Tibial nerve (tissue), 4 donors: Measurements from ENCODE around the gene RNU1-2.
"Not testable (repeated sequence)": the region's sequence is repeated elsewhere in the genome, so short reads cannot be mapped to it uniquely, and the experiment has no call there.

Experiments
- CTCF ChIP-seq, 5 experiments: fragments of 200-600 bp in 3 of 5; fragments of 450-650 bp in 2 of 5; sonication (generic) in 3 of 5; IDR thresholded peaks; one replicate each; pipeline ENCODE4 v1.5.1; 2016 to 2019; ENCODE audit warnings: antibody characterized with exemption in 5 of 5, mild to moderate bottlenecking in 3 of 5, moderate library complexity in 2 of 5
- EP300 ChIP-seq, 2 donors: sonication (generic); formaldehyde crosslinking; IDR thresholded peaks; one replicate each; pipeline ENCODE4 v1.6.1; 2017; ENCODE audit warnings: antibody characterized with exemption in 2 of 2, mild to moderate bottlenecking in 1 of 2
- POLR2A ChIP-seq, 2 donors: fragments of 450-650 bp; IDR thresholded peaks; one replicate each; pipeline ENCODE4 v1.6.1; 2017; ENCODE audit warnings: antibody characterized with exemption in 2 of 2, mild to moderate bottlenecking in 2 of 2, moderate library complexity in 2 of 2

DNA sequence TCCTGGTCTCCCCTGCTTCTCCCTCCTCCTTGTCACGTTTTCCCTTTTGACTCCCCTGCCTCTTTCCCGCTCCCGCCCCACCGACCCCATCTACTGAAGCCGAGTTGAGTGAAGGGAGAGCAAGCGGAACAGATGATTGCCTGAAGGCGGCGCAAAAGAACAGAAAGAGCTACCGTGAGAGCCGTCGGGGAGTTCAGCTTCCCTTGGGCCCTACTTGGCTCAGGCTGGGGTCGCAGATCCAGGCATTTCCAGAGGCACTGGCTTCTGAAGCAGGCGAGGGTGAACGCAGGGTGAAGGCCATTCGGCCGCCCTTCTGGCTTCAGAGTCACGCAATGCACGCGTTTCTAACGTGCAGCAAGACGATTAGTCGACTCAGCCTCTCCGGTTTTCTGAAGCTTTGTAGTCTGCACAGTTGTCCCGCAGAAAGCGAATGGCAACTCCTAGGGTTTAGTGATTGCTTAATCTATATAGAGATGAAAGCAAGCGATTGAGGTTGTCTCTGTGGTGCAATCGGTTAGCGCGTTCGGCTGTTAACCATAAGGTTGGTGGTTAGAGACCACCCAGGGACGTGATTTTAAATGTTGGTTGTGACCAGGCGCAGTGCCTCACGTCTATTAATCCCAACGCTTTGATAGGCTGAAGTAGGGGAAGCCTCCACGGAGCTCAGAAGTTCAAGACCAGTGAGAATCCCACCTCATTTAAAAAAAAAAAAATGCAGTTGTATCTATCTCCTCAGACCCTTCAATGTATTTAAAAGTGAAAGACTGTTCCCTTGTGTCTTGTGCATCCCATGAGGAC lies 20.6 kb upstream of the RNU1-2 start:
- not testable (repeated sequence) for TF ChIP-seq CTCF, POLR2A, EP300 (IDR thresholded peaks at IDR 0.05)
